Measurements from ENCODE around the gene CDK16. TPM values are rescaled to one million over a fixed set of nuclear protein-coding genes. Genes with fewer than 3 reads are reported as not detected.
"Not testable (repeated sequence)": the region's sequence is repeated elsewhere in the genome, so short reads cannot be mapped to it uniquely, and the experiment has no call there.

CDK16 gene
- total and polyA plus RNA-seq, 7 donors: 104 to 192 (median 150) TPM

DNA sequence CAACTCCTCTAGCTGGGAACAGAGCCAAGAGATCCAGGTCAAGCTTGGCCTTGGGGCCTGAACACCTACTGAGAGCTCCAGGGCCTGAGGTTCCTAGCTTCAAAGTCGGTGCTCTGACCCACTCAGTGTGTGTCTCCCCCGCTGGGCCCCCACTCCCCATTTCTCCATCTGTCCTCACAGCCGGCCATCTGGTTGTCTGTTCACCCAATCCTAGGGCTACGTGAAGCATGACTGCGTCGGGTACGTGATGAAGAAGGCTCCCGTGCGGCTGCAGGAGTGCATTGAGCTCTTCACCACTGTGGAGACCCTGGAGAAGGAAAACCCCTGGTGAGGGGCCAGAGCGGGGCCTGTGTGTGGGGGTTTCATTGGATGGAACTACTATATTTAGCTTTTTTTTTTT, 26.7 kb downstream of the CDK16 start:
- peaks cover 0 to 77% of the 10 kb centered on the region in 2 donors for H3K36me3 ChIP-seq (ENCODE audit: insufficient read depth in 1 of 2, low read depth in 1 of 2)
- peaks cover 0 to 4% (median 0%) of the 10 kb centered on the region in 3 donors for H3K27me3 ChIP-seq (ENCODE audit: insufficient read depth in 3 of 3, low read length in 2 of 3)
- TF ChIP-seq, protein P1, sequence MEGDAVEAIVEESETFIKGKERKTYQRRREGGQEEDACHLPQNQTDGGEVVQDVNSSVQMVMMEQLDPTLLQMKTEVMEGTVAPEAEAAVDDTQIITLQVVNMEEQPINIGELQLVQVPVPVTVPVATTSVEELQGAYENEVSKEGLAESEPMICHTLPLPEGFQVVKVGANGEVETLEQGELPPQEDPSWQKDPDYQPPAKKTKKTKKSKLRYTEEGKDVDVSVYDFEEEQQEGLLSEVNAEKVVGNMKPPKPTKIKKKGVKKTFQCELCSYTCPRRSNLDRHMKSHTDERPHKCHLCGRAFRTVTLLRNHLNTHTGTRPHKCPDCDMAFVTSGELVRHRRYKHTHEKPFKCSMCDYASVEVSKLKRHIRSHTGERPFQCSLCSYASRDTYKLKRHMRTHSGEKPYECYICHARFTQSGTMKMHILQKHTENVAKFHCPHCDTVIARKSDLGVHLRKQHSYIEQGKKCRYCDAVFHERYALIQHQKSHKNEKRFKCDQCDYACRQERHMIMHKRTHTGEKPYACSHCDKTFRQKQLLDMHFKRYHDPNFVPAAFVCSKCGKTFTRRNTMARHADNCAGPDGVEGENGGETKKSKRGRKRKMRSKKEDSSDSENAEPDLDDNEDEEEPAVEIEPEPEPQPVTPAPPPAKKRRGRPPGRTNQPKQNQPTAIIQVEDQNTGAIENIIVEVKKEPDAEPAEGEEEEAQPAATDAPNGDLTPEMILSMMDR (IDR thresholded peaks at IDR 0.05): no peak
- H3K4me3 ChIP-seq: no peak overlapping the region
- no peak overlapping the region for H3K27ac ChIP-seq
- 89 to 93% (median 90%) methylated on average over 10 of the region's 10 CpGs for WGBS, 3 donors
- H3K4me1 ChIP-seq: no peaks in the 10 kb centered on the region
- no peaks in the 10 kb centered on the region for H3K9me3 ChIP-seq
- ATAC-seq (no peak), DNase-seq (no peak)
- intact Hi-C loops (cut with DNase I): no loop called here

DNA sequence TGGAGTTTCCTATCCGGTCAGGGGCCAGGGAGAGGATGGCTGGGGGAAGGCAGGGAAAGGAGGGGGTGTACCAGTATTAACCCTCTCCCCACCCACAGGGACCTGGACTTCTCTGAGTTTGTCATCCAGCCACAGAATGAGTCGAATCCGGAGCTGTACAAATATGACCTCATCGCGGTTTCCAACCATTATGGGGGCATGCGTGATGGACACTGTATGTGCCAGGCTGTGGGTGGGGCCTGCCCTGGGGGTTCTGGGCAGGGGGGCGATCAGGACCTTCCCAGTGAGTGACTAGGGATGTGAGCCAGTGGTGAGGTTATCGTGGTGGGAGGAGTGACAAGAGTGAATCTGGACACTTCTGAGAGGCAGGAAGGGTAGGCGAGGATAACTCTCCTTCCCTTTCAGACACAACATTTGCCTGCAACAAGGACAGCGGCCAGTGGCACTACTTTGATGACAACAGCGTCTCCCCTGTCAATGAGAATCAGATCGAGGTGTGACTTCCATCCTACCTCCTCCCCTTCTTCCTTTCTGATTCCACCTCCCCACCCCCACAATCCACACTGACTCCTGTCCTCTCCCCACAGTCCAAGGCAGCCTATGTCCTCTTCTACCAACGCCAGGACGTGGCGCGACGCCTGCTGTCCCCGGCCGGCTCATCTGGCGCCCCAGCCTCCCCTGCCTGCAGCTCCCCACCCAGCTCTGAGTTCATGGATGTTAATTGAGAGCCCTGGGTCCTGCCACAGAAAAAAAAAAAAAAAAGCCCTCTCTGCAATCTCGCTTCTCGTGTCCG, 28.9 kb downstream of the CDK16 start:
- DNase-seq (no peak), ATAC-seq (no peak)
- intact Hi-C loops (cut with DNase I): no loop called here
- 74 to 82% (median 82%) methylated on average over 17 to 23 of the region's 23 CpGs for WGBS, 3 donors
- Histone ChIP-seq H3K4me1 (no peaks in the 10 kb centered on the region), H3K27me3 (ENCODE audit: insufficient read depth in 3 of 3, low read length in 2 of 3) (peaks cover 0 to 4% (median 0%) of the 10 kb centered on the region in 3 donors), H3K9me3 (no peaks in the 10 kb centered on the region), H3K4me3 (no peak overlapping the region), H3K27ac (no peak overlapping the region), H3K36me3 (ENCODE audit: insufficient read depth in 1 of 2, low read depth in 1 of 2) (peaks cover 0 to 55% of the 10 kb centered on the region in 2 donors)
- TF ChIP-seq, protein P1 (IDR thresholded peaks at IDR 0.05): no peak

DNA sequence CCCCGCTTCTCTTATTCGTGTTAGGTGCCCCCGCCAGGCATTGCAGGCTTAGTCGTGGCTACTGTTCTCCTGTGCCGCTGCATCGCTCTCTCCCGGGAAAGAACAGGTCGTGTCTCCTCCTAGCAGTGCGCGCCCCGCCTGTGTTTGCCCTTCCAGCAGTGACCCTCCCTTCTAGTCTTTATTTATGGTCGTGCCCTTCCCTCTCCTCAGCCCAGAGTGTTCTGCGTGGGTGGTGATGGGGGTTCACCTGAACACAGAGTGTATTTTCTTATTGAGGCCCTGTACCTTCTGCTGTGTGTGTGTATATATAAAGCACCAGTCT, 29.5 kb downstream of the CDK16 start:
- 82 to 89% (median 84%) methylated on average over 7 to 13 of the region's 13 CpGs for WGBS, 3 donors
- Histone ChIP-seq H3K4me3 (no peak overlapping the region), H3K27me3 (ENCODE audit: insufficient read depth in 3 of 3, low read length in 2 of 3) (peaks cover 0 to 4% (median 0%) of the 10 kb centered on the region in 3 donors), H3K9me3 (no peaks in the 10 kb centered on the region), H3K36me3 (ENCODE audit: insufficient read depth in 1 of 2, low read depth in 1 of 2) (peaks cover 0 to 50% of the 10 kb centered on the region in 2 donors), H3K4me1 (no peaks in the 10 kb centered on the region), H3K27ac (no peak overlapping the region)
- intact Hi-C loops (cut with DNase I): no loop called here
- no peak for DNase-seq
- TF ChIP-seq, protein P1 (IDR thresholded peaks at IDR 0.05): no peak
- ATAC-seq: no peak

DNA sequence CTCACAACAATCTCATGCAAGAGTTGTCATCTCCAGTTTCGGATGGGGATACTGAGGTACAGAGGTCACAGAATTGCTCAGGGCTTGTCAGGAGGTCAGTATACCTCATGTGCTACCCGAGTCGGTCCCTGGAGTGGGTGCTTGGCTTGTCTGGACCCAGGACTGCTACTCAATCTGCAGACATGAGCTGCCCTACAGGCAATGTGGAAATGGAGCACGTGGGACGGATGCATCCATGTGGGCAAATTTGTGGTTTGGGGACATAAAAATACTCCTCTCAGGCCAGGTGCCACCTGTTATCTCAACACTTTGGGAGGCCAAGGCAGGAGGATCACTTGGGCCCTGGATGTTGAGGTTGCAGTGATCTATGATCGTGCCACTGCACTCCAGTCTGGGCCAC, 30.1 kb downstream of the CDK16 start:
- Histone ChIP-seq H3K9me3 (no peaks in the 10 kb centered on the region), H3K27me3 (ENCODE audit: insufficient read depth in 3 of 3, low read length in 2 of 3) (peaks cover 0 to 4% (median 0%) of the 10 kb centered on the region in 3 donors), H3K4me1 (no peaks in the 10 kb centered on the region), H3K4me3 (no peak overlapping the region), H3K36me3 (ENCODE audit: insufficient read depth in 1 of 2, low read depth in 1 of 2) (peaks cover 0 to 46% of the 10 kb centered on the region in 2 donors), H3K27ac (no peak overlapping the region)
- intact Hi-C loops (cut with DNase I): no loop called here
- WGBS, 3 donors: 82 to 94% (median 86%) methylated on average over 6 of the region's 6 CpGs
- no peak for ATAC-seq
- TF ChIP-seq, protein P1 (IDR thresholded peaks at IDR 0.05): no peak
- no peak for DNase-seq

DNA sequence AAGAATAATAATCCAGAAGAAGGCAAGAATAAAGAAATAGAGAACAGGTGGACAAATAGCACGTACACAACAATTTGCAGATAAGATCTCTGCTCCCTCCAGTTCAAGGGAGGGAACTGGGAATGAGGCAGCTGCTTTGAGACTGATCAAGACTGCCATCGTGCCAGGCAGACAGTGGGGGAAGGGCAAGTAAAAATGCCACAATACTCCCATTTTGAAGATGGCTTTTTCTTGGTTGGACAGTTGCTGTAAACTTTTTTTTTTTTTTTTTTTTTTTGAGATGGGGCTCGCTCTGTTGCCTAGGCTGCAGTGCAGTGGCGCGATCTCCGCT, 31.5 kb downstream of the CDK16 start:
- 79 to 81% (median 79%) methylated on average over 5 to 6 of the region's 6 CpGs for WGBS, 3 donors
- Histone ChIP-seq H3K27ac (no peak overlapping the region), H3K4me1 (no peaks in the 10 kb centered on the region), H3K9me3 (no peaks in the 10 kb centered on the region), H3K4me3 (no peak overlapping the region), H3K36me3 (ENCODE audit: insufficient read depth in 1 of 2, low read depth in 1 of 2) (peaks cover 0 to 33% of the 10 kb centered on the region in 2 donors), H3K27me3 (ENCODE audit: insufficient read depth in 3 of 3, low read length in 2 of 3) (peaks cover 0 to 4% (median 0%) of the 10 kb centered on the region in 3 donors)
- DNase-seq (no peak), ATAC-seq (no peak)
- TF ChIP-seq, protein P1 (IDR thresholded peaks at IDR 0.05): no peak
- intact Hi-C loops (cut with DNase I): no loop called here

DNA sequence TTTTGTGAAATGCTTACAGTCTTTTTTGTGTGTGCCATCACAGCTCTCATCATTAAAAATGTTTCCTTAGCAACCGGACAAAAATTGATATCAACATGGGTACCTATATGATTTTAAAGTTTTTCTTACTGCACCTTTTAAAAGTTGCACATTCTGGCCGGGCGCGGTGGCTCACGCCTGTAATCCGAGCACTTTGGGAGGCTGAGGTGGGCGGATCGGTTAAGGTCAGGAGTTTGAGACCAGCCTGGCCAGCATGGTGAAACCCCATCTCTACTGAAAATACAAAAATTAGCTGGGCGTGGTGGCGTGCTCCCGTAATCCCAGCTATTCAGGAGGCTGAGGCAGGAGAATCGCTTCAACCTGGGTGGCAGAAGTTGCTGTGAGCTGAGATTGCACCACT, 39.1 kb downstream of the CDK16 start:
- H3K27ac ChIP-seq; H3K4me3 ChIP-seq; H3K9me3 ChIP-seq; H3K36me3 ChIP-seq (ENCODE audit: insufficient read depth in 1 of 2, low read depth in 1 of 2); intact Hi-C loops (cut with DNase I); DNase-seq; H3K4me1 ChIP-seq; ATAC-seq: not testable (repeated sequence)
- peaks cover 0 to 23% (median 0%) of the 10 kb centered on the region in 3 donors for H3K27me3 ChIP-seq (ENCODE audit: insufficient read depth in 3 of 3, low read length in 2 of 3)
- WGBS, 3 donors: 83 to 86% (median 85%) methylated on average over 12 of the region's 12 CpGs
